ENCODE data around the gene FHAD1.

- TF ChIP-seq POLR2AphosphoS5 (IDR thresholded peaks at IDR 0.05) (no peak), POLR2A (IDR thresholded peaks at IDR 0.05; ENCODE audit: low read depth) (no peak)
- TF ChIP-seq, protein P1, sequence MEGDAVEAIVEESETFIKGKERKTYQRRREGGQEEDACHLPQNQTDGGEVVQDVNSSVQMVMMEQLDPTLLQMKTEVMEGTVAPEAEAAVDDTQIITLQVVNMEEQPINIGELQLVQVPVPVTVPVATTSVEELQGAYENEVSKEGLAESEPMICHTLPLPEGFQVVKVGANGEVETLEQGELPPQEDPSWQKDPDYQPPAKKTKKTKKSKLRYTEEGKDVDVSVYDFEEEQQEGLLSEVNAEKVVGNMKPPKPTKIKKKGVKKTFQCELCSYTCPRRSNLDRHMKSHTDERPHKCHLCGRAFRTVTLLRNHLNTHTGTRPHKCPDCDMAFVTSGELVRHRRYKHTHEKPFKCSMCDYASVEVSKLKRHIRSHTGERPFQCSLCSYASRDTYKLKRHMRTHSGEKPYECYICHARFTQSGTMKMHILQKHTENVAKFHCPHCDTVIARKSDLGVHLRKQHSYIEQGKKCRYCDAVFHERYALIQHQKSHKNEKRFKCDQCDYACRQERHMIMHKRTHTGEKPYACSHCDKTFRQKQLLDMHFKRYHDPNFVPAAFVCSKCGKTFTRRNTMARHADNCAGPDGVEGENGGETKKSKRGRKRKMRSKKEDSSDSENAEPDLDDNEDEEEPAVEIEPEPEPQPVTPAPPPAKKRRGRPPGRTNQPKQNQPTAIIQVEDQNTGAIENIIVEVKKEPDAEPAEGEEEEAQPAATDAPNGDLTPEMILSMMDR (IDR thresholded peaks at IDR 0.05): no peak
Observed at GRCh38 chr1:15311880-15312279, 64.9 kb downstream of the FHAD1 start.

Data from esophagus muscularis mucosa (tissue), 3 donors.